SK-N-SH (cell line): ENCODE results near the gene TNFRSF1B. TPM values are rescaled to one million over a fixed set of nuclear protein-coding genes. Genes with fewer than 3 reads are reported as not detected.

ENCODE experiments used
- CTCF ChIA-PET: fragments of 300-600, 350-600 bp; formaldehyde crosslinking; extraction: SDS; loops from one replicate; lab custom pipeline; 2021; lab: Yijun Ruan, JAX
- POLR2A ChIA-PET: fragments of 350-600 bp; sonication (Branson Sonifier 250); formaldehyde crosslinking; extraction: SDS; loops from one replicate; lab custom pipeline; 2020; ENCODE audit warnings: antibody characterized with exemption, inconsistent platforms; lab: Yijun Ruan, JAX
- DNase-seq: peaks from one replicate; pipeline ENCODE4 v3.0.0; 2012
- H2AFZ ChIP-seq: fragments of 200-600 bp; sonication (generic); 2 replicates; pipeline ENCODE4 v1.8.1; 2016; ENCODE audit warnings: antibody characterized with exemption, mild to moderate bottlenecking, low read depth
- H3F3A ChIP-seq: fragments of 200-600 bp; sonication (generic); replicated peaks from 2 replicates; pipeline ENCODE3; 2016; ENCODE audit warnings: antibody characterized with exemption, mild to moderate bottlenecking; ENCODE audit not compliant: insufficient read depth
- H3K27ac ChIP-seq, 2 experiments: fragments of 200-500 bp in 1 of 2; fragments of 200-600 bp in 1 of 2; sonication (Bioruptor generic) in 1 of 2; sonication (generic), shearing (Covaris generic) in 1 of 2; 2 replicates each; pipeline versions ENCODE4 v1.5.1 to v1.6.1; 2014 to 2016; ENCODE audit warnings: low read depth in 2 of 2, inconsistent platforms in 1 of 2, low read length in 1 of 2, mild to moderate bottlenecking in 1 of 2, mixed read lengths in 1 of 2
- H3K27me3 ChIP-seq: fragments of 200-600 bp; sonication (generic), shearing (Covaris generic); 2 replicates; pipeline ENCODE4 v1.6.1; 2016; ENCODE audit warnings: mixed run types; ENCODE audit not compliant: insufficient read depth
- H3K36me3 ChIP-seq, 2 experiments: fragments of 200-500 bp in 1 of 2; fragments of 200-600 bp in 1 of 2; sonication (Bioruptor generic) in 1 of 2; sonication (generic) in 1 of 2; replicated peaks in 1 of 2; 2 replicates each; pipeline versions ENCODE3 to v1.5.1; 2014 to 2016; ENCODE audit warnings: low read length in 1 of 2, mild to moderate bottlenecking in 1 of 2; ENCODE audit not compliant: insufficient read depth in 2 of 2, control insufficient read depth in 1 of 2
- H3K4me1 ChIP-seq, 2 experiments: fragments of 200-500 bp in 1 of 2; fragments of 200-600 bp in 1 of 2; sonication (Bioruptor generic) in 1 of 2; sonication (generic), shearing (Covaris generic) in 1 of 2; 2 replicates each; pipeline versions ENCODE4 v1.5.1 to v1.6.1; 2014 to 2016; ENCODE audit warnings: low read depth in 1 of 2, low read length in 1 of 2, mixed run types in 1 of 2; ENCODE audit not compliant: insufficient read depth in 2 of 2, control insufficient read depth in 1 of 2
- H3K4me2 ChIP-seq: fragments of 200-600 bp; sonication (generic), shearing (Covaris generic); 2 replicates; pipeline ENCODE4 v1.6.1; 2017; ENCODE audit warnings: mixed run types
- H3K4me3 ChIP-seq, 2 experiments: fragments of 200-500 bp in 1 of 2; fragments of 200-600 bp in 1 of 2; sonication (Bioruptor generic) in 1 of 2; sonication (generic), shearing (Covaris generic) in 1 of 2; 2 replicates each; pipeline versions ENCODE4 v1.5.1 to v1.8.1; 2014 to 2016; ENCODE audit warnings: low read depth in 2 of 2, inconsistent platforms in 1 of 2, low read length in 1 of 2, mild to moderate bottlenecking in 1 of 2, mixed read lengths in 1 of 2, moderate library complexity in 1 of 2
- H3K79me2 ChIP-seq: fragments of 200-600 bp; sonication (generic); 2 replicates; pipeline ENCODE4 v1.8.1; 2017; ENCODE audit warnings: mild to moderate bottlenecking; ENCODE audit not compliant: insufficient read depth
- H3K9ac ChIP-seq: fragments of 200-600 bp; sonication (generic); 2 replicates; pipeline ENCODE4 v1.6.1; 2017; ENCODE audit warnings: mixed run types
- H3K9me2 ChIP-seq: fragments of 200-600 bp; sonication (generic); 2 replicates; pipeline ENCODE4 v1.6.1; 2017; ENCODE audit warnings: mixed run types
- H3K9me3 ChIP-seq: fragments of 200-600 bp; sonication (generic); 2 replicates; pipeline ENCODE4 v1.6.1; 2017; ENCODE audit warnings: mixed run types, mild to moderate bottlenecking, moderate library complexity
- H4K20me1 ChIP-seq: fragments of 200-600 bp; sonication (generic); 2 replicates; pipeline ENCODE4 v1.6.1; 2017; ENCODE audit warnings: mild to moderate bottlenecking, mixed run types; ENCODE audit not compliant: insufficient read depth
- ELF1 ChIP-seq: IDR thresholded peaks from 2 replicates; pipeline ENCODE4 v1.4.0; 2012
- EP300 ChIP-seq, 2 experiments: IDR thresholded peaks; 2 replicates each; pipeline versions ENCODE4 v1.4.0 to v1.6.1; 2012; ENCODE audit warnings: borderline replicate concordance in 1 of 2, low read depth in 1 of 2, low read length in 1 of 2
- EZH2phosphoT487 ChIP-seq: fragments of 200-600 bp; sonication (generic); IDR thresholded peaks from 2 replicates; pipeline ENCODE4 v1.6.1; 2017; ENCODE audit warnings: low read depth, mixed run types, mild to moderate bottlenecking, antibody characterized with exemption, moderate library complexity, borderline replicate concordance
- FOSL2 ChIP-seq: IDR thresholded peaks from 2 replicates; pipeline ENCODE4 v1.4.0; 2012; ENCODE audit warnings: low read depth, mild to moderate bottlenecking, moderate library complexity, borderline replicate concordance
- FOXJ3 ChIP-seq: sonication (generic); formaldehyde crosslinking; IDR thresholded peaks from 2 replicates; pipeline ENCODE4 v1.5.1; 2020; ENCODE audit warnings: mild to moderate bottlenecking, missing genetic modification reagents
- GABPA ChIP-seq: IDR thresholded peaks from 2 replicates; pipeline ENCODE4 v1.4.0; 2012; ENCODE audit warnings: low read depth, mild to moderate bottlenecking
- GATA2 ChIP-seq: sonication (generic); formaldehyde crosslinking; IDR thresholded peaks from 2 replicates; pipeline ENCODE4 v1.5.0; 2020; ENCODE audit warnings: mild to moderate bottlenecking, missing genetic modification reagents
- JUND ChIP-seq: IDR thresholded peaks from 2 replicates; pipeline ENCODE4 v1.4.0; 2012
- NFIC ChIP-seq: IDR thresholded peaks from 2 replicates; pipeline ENCODE4 v1.4.0; 2012; ENCODE audit warnings: borderline replicate concordance
- RAD21 ChIP-seq: IDR thresholded peaks from 2 replicates; pipeline ENCODE4 v1.6.1; 2012; ENCODE audit warnings: mild to moderate bottlenecking, low read length
- SIN3A ChIP-seq: IDR thresholded peaks from 2 replicates; pipeline ENCODE4 v1.6.1; 2012; ENCODE audit warnings: low read depth, mild to moderate bottlenecking, low read length, moderate library complexity, borderline replicate concordance
- SMC3 ChIP-seq: IDR thresholded peaks from 2 replicates; pipeline ENCODE4 v1.6.1; 2012; ENCODE audit warnings: low read depth, low read length, improper control_type of control experiment
- TAF1 ChIP-seq: IDR thresholded peaks from 2 replicates; pipeline ENCODE4 v1.6.1; 2012; ENCODE audit warnings: low read depth, mild to moderate bottlenecking, low read length, moderate library complexity, borderline replicate concordance
- USF2 ChIP-seq: fragments of 150-350 bp; IDR thresholded peaks from 2 replicates; pipeline ENCODE4 v1.6.1; 2017; ENCODE audit warnings: antibody characterized with exemption, low read length, low read depth, borderline replicate concordance
- YY1 ChIP-seq: IDR thresholded peaks from 2 replicates; pipeline ENCODE4 v1.4.0; 2012; ENCODE audit warnings: low read depth, mild to moderate bottlenecking
- WGBS: methylation state at CpG from one replicate; pipeline ENCODE4 v1.1.6; 2017; ENCODE audit warnings: low lambda C conversion rate; 5-methylcytosine and 5-hydroxymethylcytosine counted together
- polyA plus RNA-seq, 3 experiments: library from polyadenylated mRNA; depleted of rRNA; stranded (reverse); fragments of >200 nt; gene quantifications; 2 replicates each; pipeline ENCODE4 v1.2.3, GENCODE V29; 2012

Gene TNFRSF1B
- polyA plus RNA-seq, 1 of the 3 experiments (the other 2 are of a cell fraction), result 0.36 TPM

GRCh38 chr1:12204754-12205658 is 38.2 kb downstream of the TNFRSF1B start:
- H3K4me3 ChIP-seq, result no peak overlapping the region
- peaks cover 0 to 5% of the 10 kb centered on the region in 2 experiments; a peak in 1 of 4 replicates for H3K4me1 ChIP-seq
- no peak overlapping the region for H3K27ac ChIP-seq
- no peaks in the 10 kb centered on the region for H3K36me3 ChIP-seq
- no peaks in the 10 kb centered on the region for H3K9me2 ChIP-seq
- H3K79me2 ChIP-seq, result no peaks in the 10 kb centered on the region
- ChIA-PET CTCF (interaction anchor here (0.6 to 12.7 kb wide), 3 partner anchors 8 to 83 kb away, joined by 3 to 436 read pairs (median 3); no protein-coding TSS in a partner anchor), POLR2A (no interaction called here)
- H3K27me3 ChIP-seq, result no peaks in the 10 kb centered on the region
- TF ChIP-seq ELF1 (no peak), SIN3A (no peak), GABPA (no peak), FOSL2 (no peak), JUND (no peak), RAD21 (no peak), GATA2 (no peak), NFIC (no peak), USF2 (no peak)
- no peak overlapping the region for H3K4me2 ChIP-seq
- WGBS, result 69% methylated on average over 7 of the region's 7 CpGs
- no peaks in the 10 kb centered on the region for H3K9me3 ChIP-seq
- no peak overlapping the region for H3K9ac ChIP-seq
- peak; percentile 66 for DNase-seq
- H3F3A ChIP-seq, result no peaks in the 10 kb centered on the region
- no peak overlapping the region for H2AFZ ChIP-seq
- no peaks in the 10 kb centered on the region for H4K20me1 ChIP-seq

GRCh38 chr1:12206238-12206637 is 39.4 kb downstream of the TNFRSF1B start:
- Histone ChIP-seq H3K9me3 (no peaks in the 10 kb centered on the region), H3K36me3 (no peaks in the 10 kb centered on the region), H3K9me2 (no peaks in the 10 kb centered on the region), H3K9ac (no peak overlapping the region), H3K27me3 (no peaks in the 10 kb centered on the region), H3K27ac (no peak overlapping the region), H3K79me2 (no peaks in the 10 kb centered on the region), H4K20me1 (no peaks in the 10 kb centered on the region), H3F3A (no peaks in the 10 kb centered on the region), H2AFZ (no peak overlapping the region), H3K4me3 (no peak overlapping the region), H3K4me2 (no peak overlapping the region), H3K4me1 (peaks cover 0 to 5% of the 10 kb centered on the region in 2 experiments; a peak in 1 of 4 replicates)
- CTCF ChIA-PET, result interaction anchor here (12.7 kb wide), 1 partner anchor 84 kb away, joined by 436 read pairs; no protein-coding TSS in a partner anchor
- no peak for TF ChIP-seq EP300 (IDR thresholded peaks at IDR 0.05; ENCODE audit: borderline replicate concordance in 1 of 2, low read depth in 1 of 2, low read length in 1 of 2)
- no peak for TF ChIP-seq FOXJ3 (CRISPR knock-in tag)
- no peak for TF ChIP-seq SIN3A
- TF ChIP-seq YY1, result no peak
- TF ChIP-seq SMC3, result no peak
- no peak for TF ChIP-seq TAF1
- no peak for TF ChIP-seq USF2
- no peak for TF ChIP-seq EZH2phosphoT487
- WGBS, result 73% methylated on average over 5 of the region's 5 CpGs
- DNase-seq, result no peak
- POLR2A ChIA-PET, result no interaction called here
